ENCODE data around the gene DIABLO. TPM values are rescaled to one million over a fixed set of nuclear protein-coding genes. Genes with fewer than 3 reads are reported as not detected.

DIABLO gene
- total RNA-seq, 1 experiment from 2014 or later: 60.1 TPM

GRCh38 chr12:122216445-122216844, 9.4 kb downstream of the DIABLO start:
- Histone ChIP-seq H3K79me2 (ENCODE audit: insufficient read depth, low read length) (peaks cover 44% of the 10 kb centered on the region), H3K4me1 (ENCODE audit: control insufficient read depth in 1 of 2, insufficient read depth in 2 of 2, low read length in 2 of 2) (no peaks in the 10 kb centered on the region)
- POLR2A ChIA-PET: no interaction called here

More at GRCh38 chr12:122216445-122216844, 9.4 kb downstream of the DIABLO start:
- Histone ChIP-seq H3K9me2 (ENCODE audit: insufficient read depth) (no peaks in the 10 kb centered on the region), H3K27ac (ENCODE audit: low read depth, low read length) (no peak overlapping the region), H3K27me3 (ENCODE audit: insufficient read depth, low read length) (no peaks in the 10 kb centered on the region), H3K9me3 (ENCODE audit: control insufficient read depth in 1 of 2, insufficient read depth in 1 of 2, low read depth in 1 of 2, low read length in 2 of 2) (no peaks in the 10 kb centered on the region), H4K20me1 (ENCODE audit: insufficient read depth) (no peaks in the 10 kb centered on the region), H2AFZ (ENCODE audit: low read depth, low read length, poor library complexity, severe bottlenecking) (no peak overlapping the region), H3K9ac (ENCODE audit: low read length) (no peak overlapping the region), H3K4me2 (ENCODE audit: low read length) (no peak overlapping the region), H3K4me3 (replicated peaks in 1 of 2; ENCODE audit: low read depth in 1 of 2, low read length in 2 of 2) (no peak overlapping the region), H3K36me3 (ENCODE audit: control insufficient read depth in 1 of 2, insufficient read depth in 2 of 2, low read length in 2 of 2) (peaks cover 41 to 48% of the 10 kb centered on the region in 2 experiments)
- no peak for DNase-seq (ENCODE audit: low read depth, low spot score)
- no peak for ATAC-seq
- RAD21 ChIA-PET (ENCODE audit: low non-redundant PET in 1 of 2, low total read pairs in 2 of 2, uncharacterized antibody in 2 of 2, unreplicated experiment in 2 of 2): no interaction called here
- BruUV-seq (replicated peaks): no TSS peak
- CTCF ChIA-PET: no interaction called here
- no peak for TF ChIP-seq CTCF (IDR thresholded peaks at IDR 0.05 in 2 of 3, conservative IDR thresholded peaks at IDR 0.05 in 1 of 3; ENCODE audit: borderline replicate concordance in 1 of 3, insufficient read depth in 1 of 3, low read depth in 2 of 3, low read length in 2 of 3)
- no peak for TF ChIP-seq EZH2 (IDR thresholded peaks at IDR 0.05)
- TF ChIP-seq SP1 (IDR thresholded peaks at IDR 0.05; ENCODE audit: low read depth): no peak
- TF ChIP-seq POLR2AphosphoS5 (IDR thresholded peaks at IDR 0.05; ENCODE audit: low read depth, low read length): no peak
- TF ChIP-seq RAD21 (IDR thresholded peaks at IDR 0.05; ENCODE audit: low read depth): no peak
- TF ChIP-seq FOSL1 (IDR thresholded peaks at IDR 0.05; ENCODE audit: low read depth): no peak
- no peak for TF ChIP-seq ATF3 (IDR thresholded peaks at IDR 0.05)
- TF ChIP-seq ELF1 (IDR thresholded peaks at IDR 0.05; ENCODE audit: borderline replicate concordance, low read depth): no peak
- intact Hi-C loops (cut with micrococcal nuclease): no loop called here

All from HCT116 (cell line).